SK-N-SH (cell line): ENCODE data around the gene MPEG1. TPM values are rescaled to one million over a fixed set of nuclear protein-coding genes. Genes with fewer than 3 reads are reported as not detected.

Experiments used
- CTCF ChIA-PET: fragments of 300-600, 350-600 bp; formaldehyde crosslinking; extraction: SDS; loops from one replicate; lab custom pipeline; 2021; lab: Yijun Ruan, JAX
- POLR2A ChIA-PET: fragments of 350-600 bp; sonication (Branson Sonifier 250); formaldehyde crosslinking; extraction: SDS; loops from one replicate; lab custom pipeline; 2020; ENCODE audit warnings: antibody characterized with exemption, inconsistent platforms; lab: Yijun Ruan, JAX
- DNase-seq: peaks from one replicate; pipeline ENCODE4 v3.0.0; 2012
- H2AFZ ChIP-seq: fragments of 200-600 bp; sonication (generic); 2 replicates; pipeline ENCODE4 v1.8.1; 2016; ENCODE audit warnings: antibody characterized with exemption, mild to moderate bottlenecking, low read depth
- H3F3A ChIP-seq: fragments of 200-600 bp; sonication (generic); replicated peaks from 2 replicates; pipeline ENCODE3; 2016; ENCODE audit warnings: antibody characterized with exemption, mild to moderate bottlenecking; ENCODE audit not compliant: insufficient read depth
- H3K27ac ChIP-seq, 2 experiments: fragments of 200-500 bp in 1 of 2; fragments of 200-600 bp in 1 of 2; sonication (Bioruptor generic) in 1 of 2; sonication (generic), shearing (Covaris generic) in 1 of 2; 2 replicates each; pipeline versions ENCODE4 v1.5.1 to v1.6.1; 2014 to 2016; ENCODE audit warnings: low read depth in 2 of 2, inconsistent platforms in 1 of 2, low read length in 1 of 2, mild to moderate bottlenecking in 1 of 2, mixed read lengths in 1 of 2
- H3K27me3 ChIP-seq: fragments of 200-600 bp; sonication (generic), shearing (Covaris generic); 2 replicates; pipeline ENCODE4 v1.6.1; 2016; ENCODE audit warnings: mixed run types; ENCODE audit not compliant: insufficient read depth
- H3K36me3 ChIP-seq, 2 experiments: fragments of 200-500 bp in 1 of 2; fragments of 200-600 bp in 1 of 2; sonication (Bioruptor generic) in 1 of 2; sonication (generic) in 1 of 2; replicated peaks in 1 of 2; 2 replicates each; pipeline versions ENCODE3 to v1.5.1; 2014 to 2016; ENCODE audit warnings: low read length in 1 of 2, mild to moderate bottlenecking in 1 of 2; ENCODE audit not compliant: insufficient read depth in 2 of 2, control insufficient read depth in 1 of 2
- H3K4me1 ChIP-seq, 2 experiments: fragments of 200-500 bp in 1 of 2; fragments of 200-600 bp in 1 of 2; sonication (Bioruptor generic) in 1 of 2; sonication (generic), shearing (Covaris generic) in 1 of 2; 2 replicates each; pipeline versions ENCODE4 v1.5.1 to v1.6.1; 2014 to 2016; ENCODE audit warnings: low read depth in 1 of 2, low read length in 1 of 2, mixed run types in 1 of 2; ENCODE audit not compliant: insufficient read depth in 2 of 2, control insufficient read depth in 1 of 2
- H3K4me2 ChIP-seq: fragments of 200-600 bp; sonication (generic), shearing (Covaris generic); 2 replicates; pipeline ENCODE4 v1.6.1; 2017; ENCODE audit warnings: mixed run types
- H3K4me3 ChIP-seq, 2 experiments: fragments of 200-500 bp in 1 of 2; fragments of 200-600 bp in 1 of 2; sonication (Bioruptor generic) in 1 of 2; sonication (generic), shearing (Covaris generic) in 1 of 2; 2 replicates each; pipeline versions ENCODE4 v1.5.1 to v1.8.1; 2014 to 2016; ENCODE audit warnings: low read depth in 2 of 2, inconsistent platforms in 1 of 2, low read length in 1 of 2, mild to moderate bottlenecking in 1 of 2, mixed read lengths in 1 of 2, moderate library complexity in 1 of 2
- H3K79me2 ChIP-seq: fragments of 200-600 bp; sonication (generic); 2 replicates; pipeline ENCODE4 v1.8.1; 2017; ENCODE audit warnings: mild to moderate bottlenecking; ENCODE audit not compliant: insufficient read depth
- H3K9ac ChIP-seq: fragments of 200-600 bp; sonication (generic); 2 replicates; pipeline ENCODE4 v1.6.1; 2017; ENCODE audit warnings: mixed run types
- H3K9me2 ChIP-seq: fragments of 200-600 bp; sonication (generic); 2 replicates; pipeline ENCODE4 v1.6.1; 2017; ENCODE audit warnings: mixed run types
- H3K9me3 ChIP-seq: fragments of 200-600 bp; sonication (generic); 2 replicates; pipeline ENCODE4 v1.6.1; 2017; ENCODE audit warnings: mixed run types, mild to moderate bottlenecking, moderate library complexity
- H4K20me1 ChIP-seq: fragments of 200-600 bp; sonication (generic); 2 replicates; pipeline ENCODE4 v1.6.1; 2017; ENCODE audit warnings: mild to moderate bottlenecking, mixed run types; ENCODE audit not compliant: insufficient read depth
- CHD2 ChIP-seq: fragments of 150-350 bp; IDR thresholded peaks from 2 replicates; pipeline ENCODE4 v1.6.1; 2018; ENCODE audit warnings: low read length; ENCODE audit not compliant: partially characterized antibody
- CTCF ChIP-seq: fragments of 200-600 bp; sonication (generic); IDR thresholded peaks from 2 replicates; pipeline ENCODE4 v1.6.1; 2017; ENCODE audit warnings: antibody characterized with exemption, mild to moderate bottlenecking, moderate library complexity
- EZH2phosphoT487 ChIP-seq: fragments of 200-600 bp; sonication (generic); IDR thresholded peaks from 2 replicates; pipeline ENCODE4 v1.6.1; 2017; ENCODE audit warnings: low read depth, mixed run types, mild to moderate bottlenecking, antibody characterized with exemption, moderate library complexity, borderline replicate concordance
- FOXJ3 ChIP-seq: sonication (generic); formaldehyde crosslinking; IDR thresholded peaks from 2 replicates; pipeline ENCODE4 v1.5.1; 2020; ENCODE audit warnings: mild to moderate bottlenecking, missing genetic modification reagents
- GATA2 ChIP-seq: sonication (generic); formaldehyde crosslinking; IDR thresholded peaks from 2 replicates; pipeline ENCODE4 v1.5.0; 2020; ENCODE audit warnings: mild to moderate bottlenecking, missing genetic modification reagents
- NRF1 ChIP-seq: IDR thresholded peaks from 2 replicates; pipeline ENCODE4 v1.6.1; 2012; ENCODE audit warnings: low read depth, mild to moderate bottlenecking, low read length
- RAD21 ChIP-seq: IDR thresholded peaks from 2 replicates; pipeline ENCODE4 v1.6.1; 2012; ENCODE audit warnings: mild to moderate bottlenecking, low read length
- REST ChIP-seq: IDR thresholded peaks from 2 replicates; pipeline ENCODE4 v1.6.1; 2012; ENCODE audit warnings: mild to moderate bottlenecking, low read depth, low read length, moderate library complexity
- RFX5 ChIP-seq: IDR thresholded peaks from 2 replicates; pipeline ENCODE4 v1.6.1; 2012; ENCODE audit warnings: mild to moderate bottlenecking, improper control_type of control experiment, low read length
- RXRA ChIP-seq: IDR thresholded peaks from 2 replicates; pipeline ENCODE4 v1.4.0; 2012; ENCODE audit warnings: low read depth, mild to moderate bottlenecking, borderline replicate concordance
- SIN3A ChIP-seq: IDR thresholded peaks from 2 replicates; pipeline ENCODE4 v1.6.1; 2012; ENCODE audit warnings: low read depth, mild to moderate bottlenecking, low read length, moderate library complexity, borderline replicate concordance
- TCF12 ChIP-seq: IDR thresholded peaks from 2 replicates; pipeline ENCODE4 v1.4.0; 2012
- TEAD4 ChIP-seq: IDR thresholded peaks from 2 replicates; pipeline ENCODE4 v1.4.0; 2012; ENCODE audit warnings: mild to moderate bottlenecking, borderline replicate concordance; ENCODE audit not compliant: insufficient read depth
- WGBS: methylation state at CpG from one replicate; pipeline ENCODE4 v1.1.6; 2017; ENCODE audit warnings: low lambda C conversion rate; 5-methylcytosine and 5-hydroxymethylcytosine counted together
- polyA plus RNA-seq, 3 experiments: library from polyadenylated mRNA; depleted of rRNA; stranded (reverse); fragments of >200 nt; gene quantifications; 2 replicates each; pipeline ENCODE4 v1.2.3, GENCODE V29; 2012

The MPEG1 gene
- polyA plus RNA-seq, 1 of the 3 experiments (the other 2 are of a cell fraction): not detected

- Histone ChIP-seq H3K4me2 (no peak overlapping the region), H3K4me1 (no peaks in the 10 kb centered on the region), H3K79me2 (no peaks in the 10 kb centered on the region), H4K20me1 (no peaks in the 10 kb centered on the region), H3K9me3 (no peaks in the 10 kb centered on the region), H3F3A (no peaks in the 10 kb centered on the region), H3K27me3 (0 out of 2 replicates have a peak, but pooled peaks cover 1% of the 10 kb centered on the region), H3K9ac (no peak overlapping the region), H2AFZ (no peak overlapping the region), H3K9me2 (no peaks in the 10 kb centered on the region), H3K27ac (no peak overlapping the region), H3K4me3 (no peak overlapping the region), H3K36me3 (no peaks in the 10 kb centered on the region)
- DNase-seq: no peak
- ChIA-PET CTCF (interaction anchor here (1.8 to 3.0 kb wide), 2 partner anchors 12 to 47 kb away, joined by 5 to 9 read pairs; partner anchors contain the start of gene DTX4), POLR2A (no interaction called here)
- 19% methylated on average over 4 of the region's 4 CpGs for WGBS
- TF ChIP-seq GATA2 (CRISPR knock-in tag) (no peak), RFX5 (no peak), RXRA (no peak), NRF1 (no peak), EZH2phosphoT487 (no peak), CHD2 (no peak), TCF12 (no peak), CTCF (no peak), RAD21 (no peak), FOXJ3 (CRISPR knock-in tag) (no peak), SIN3A (no peak), REST (no peak), TEAD4 (no peak)
Observed at GRCh38 chr11:59218319-59218718, 5.6 kb upstream of the MPEG1 start.
